ENCODE measurements around the gene ADCY10.

The ADCY10 gene

DNA sequence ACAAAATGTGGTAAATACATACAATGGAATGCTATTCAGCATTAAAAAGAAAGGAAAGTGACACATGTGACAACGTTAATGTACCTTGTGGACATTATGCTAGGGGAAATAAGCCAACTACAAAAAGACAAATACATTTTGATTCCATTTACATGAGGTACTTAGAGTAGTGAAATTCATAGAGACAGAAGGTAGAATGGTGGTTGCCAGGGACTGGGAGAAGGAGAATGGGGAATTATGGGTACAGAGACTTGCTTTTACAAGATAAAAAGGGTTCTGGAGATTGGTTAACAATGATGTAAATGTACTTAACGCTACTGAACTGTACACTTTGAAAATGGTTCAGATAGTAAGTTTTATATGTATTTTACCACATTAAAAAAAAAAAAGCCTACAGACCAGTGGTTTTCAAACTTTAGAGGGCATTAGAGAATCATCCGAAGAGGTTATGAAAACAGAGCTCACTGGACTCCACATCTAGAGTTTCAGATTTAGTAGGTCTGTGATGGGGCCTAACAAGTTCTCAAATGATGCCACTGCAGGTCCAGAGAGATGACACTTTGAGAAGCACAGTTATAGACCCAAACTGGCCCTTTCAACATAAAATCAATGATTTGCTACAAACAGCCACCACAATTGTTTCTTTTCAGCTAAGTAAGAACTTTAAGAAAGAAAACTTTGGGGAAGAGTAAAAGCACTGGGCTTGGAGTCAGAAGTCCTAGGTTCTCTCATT is 9.6 kb upstream of the ADCY10 start:
- no peak for DNase-seq (ENCODE audit: low read depth in 1 of 2, low spot score in 1 of 2)
- in situ Hi-C loops (cut with HindIII; ENCODE audit: low pct_unique_long_range_greater_than_20kb, low sequenced_read_pairs) = no loop called here
- TF ChIP-seq JUND (IDR thresholded peaks at IDR 0.05; ENCODE audit: low read depth) = no peak

DNA sequence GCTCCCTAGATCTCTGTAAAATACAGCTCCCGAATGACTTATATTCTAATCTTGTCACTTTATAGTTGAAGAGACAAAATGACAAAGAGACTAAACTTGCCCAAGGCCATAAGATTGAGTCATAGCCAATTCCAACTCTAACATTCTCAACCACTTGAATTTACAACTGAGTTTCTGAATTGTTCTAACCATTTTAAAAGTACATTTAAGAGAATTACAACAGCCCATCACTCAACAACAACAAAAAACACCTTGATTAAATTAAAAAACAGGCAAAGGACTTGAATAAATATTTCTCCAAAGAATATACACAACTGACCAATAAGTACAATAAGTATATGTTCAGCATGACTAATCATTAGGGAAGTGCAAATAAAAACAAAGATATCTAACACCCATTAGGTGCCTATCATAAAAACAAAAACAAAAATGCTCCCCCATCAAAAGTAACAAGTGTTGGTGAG is 8.7 kb upstream of the ADCY10 start:
- TF ChIP-seq JUND (IDR thresholded peaks at IDR 0.05; ENCODE audit: low read depth) = no peak
- DNase-seq (ENCODE audit: low read depth in 1 of 2, low spot score in 1 of 2) = no peak
- in situ Hi-C loops (cut with HindIII; ENCODE audit: low pct_unique_long_range_greater_than_20kb, low sequenced_read_pairs) = no loop called here

DNA sequence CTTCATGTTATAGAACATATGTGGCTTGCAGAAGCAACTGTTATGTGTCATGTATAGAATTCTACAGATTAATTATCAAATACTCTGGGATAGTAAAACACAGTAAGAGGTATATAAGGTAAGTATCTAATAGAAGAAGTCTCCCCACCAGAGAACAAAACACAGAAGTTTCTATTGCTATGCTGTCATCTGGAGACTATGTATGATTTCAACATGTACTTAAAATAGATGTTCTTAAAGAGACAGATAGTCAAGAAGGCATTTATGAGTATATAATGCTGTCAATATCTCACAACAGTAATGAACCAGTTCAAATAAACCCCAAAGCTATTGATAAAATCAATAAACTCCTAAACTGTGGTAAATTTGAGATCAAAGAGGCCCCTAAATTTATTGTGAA is 8.1 kb upstream of the ADCY10 start:
- in situ Hi-C loops (cut with HindIII; ENCODE audit: low pct_unique_long_range_greater_than_20kb, low sequenced_read_pairs) = no loop called here
- DNase-seq (ENCODE audit: low read depth in 1 of 2, low spot score in 1 of 2) = no peak
- no peak for TF ChIP-seq JUND (IDR thresholded peaks at IDR 0.05; ENCODE audit: low read depth)

DNA sequence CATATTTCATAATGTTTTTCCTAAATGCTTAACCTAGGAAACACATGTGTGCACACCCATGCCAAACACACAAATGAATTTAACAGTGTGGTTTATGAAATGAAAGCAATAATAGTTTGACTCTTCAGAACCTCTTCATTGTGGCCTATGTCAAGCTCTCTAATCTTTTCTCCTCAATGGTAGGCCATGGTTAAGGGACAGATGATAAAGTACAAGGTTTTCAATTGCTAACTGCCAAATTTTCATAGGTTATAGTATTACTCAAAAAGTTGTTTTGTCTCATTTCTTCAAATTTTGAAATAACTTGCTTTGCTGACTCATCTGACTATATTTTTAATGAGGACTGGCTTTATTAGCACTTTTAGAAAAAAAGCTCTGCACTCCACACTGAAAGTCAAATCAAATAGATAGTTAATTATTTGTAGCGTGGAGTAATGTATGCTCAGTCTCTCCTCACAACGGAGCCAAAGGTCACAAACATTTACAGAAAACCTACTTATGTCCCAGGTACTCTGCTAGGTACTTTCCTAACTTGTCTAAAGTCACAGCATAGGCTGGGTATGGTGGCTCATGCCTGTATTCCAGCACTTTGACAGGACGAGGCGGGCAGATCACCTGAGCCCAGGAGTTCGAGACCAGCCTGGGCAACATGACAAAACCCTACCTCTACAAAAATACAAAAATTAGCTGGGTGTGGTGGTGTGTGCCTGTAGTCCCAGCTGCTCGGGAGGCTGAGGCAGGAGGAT is 3.0 kb upstream of the ADCY10 start:
- DNase-seq (ENCODE audit: low read depth in 1 of 2, low spot score in 1 of 2) = no peak
- in situ Hi-C loops (cut with HindIII; ENCODE audit: low pct_unique_long_range_greater_than_20kb, low sequenced_read_pairs) = no loop called here
- no peak for TF ChIP-seq JUND (IDR thresholded peaks at IDR 0.05; ENCODE audit: low read depth)

DNA sequence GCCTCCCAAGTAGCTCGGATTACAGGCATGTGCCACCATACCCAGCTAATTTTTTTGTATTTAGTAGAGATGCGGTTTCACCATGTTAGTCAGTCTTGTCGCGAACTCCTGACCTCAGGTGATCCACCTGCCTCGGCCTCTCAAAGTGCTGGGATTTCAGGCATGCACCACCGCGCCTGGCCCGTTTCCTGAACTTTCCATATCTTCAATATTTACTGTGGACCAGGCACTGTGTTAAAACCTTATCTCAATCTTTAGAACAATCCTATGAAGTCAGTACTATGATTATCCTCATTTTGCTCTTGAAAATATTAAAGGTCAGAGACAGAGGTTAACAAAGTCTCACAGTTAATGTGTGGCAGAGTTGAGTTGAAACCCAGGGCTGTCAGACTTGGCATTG is 1.6 kb upstream of the ADCY10 start:
- no peak for TF ChIP-seq JUND (IDR thresholded peaks at IDR 0.05; ENCODE audit: low read depth)
- in situ Hi-C loops (cut with HindIII; ENCODE audit: low pct_unique_long_range_greater_than_20kb, low sequenced_read_pairs) = no loop called here
- DNase-seq (ENCODE audit: low read depth in 1 of 2, low spot score in 1 of 2) = no peak

DNA sequence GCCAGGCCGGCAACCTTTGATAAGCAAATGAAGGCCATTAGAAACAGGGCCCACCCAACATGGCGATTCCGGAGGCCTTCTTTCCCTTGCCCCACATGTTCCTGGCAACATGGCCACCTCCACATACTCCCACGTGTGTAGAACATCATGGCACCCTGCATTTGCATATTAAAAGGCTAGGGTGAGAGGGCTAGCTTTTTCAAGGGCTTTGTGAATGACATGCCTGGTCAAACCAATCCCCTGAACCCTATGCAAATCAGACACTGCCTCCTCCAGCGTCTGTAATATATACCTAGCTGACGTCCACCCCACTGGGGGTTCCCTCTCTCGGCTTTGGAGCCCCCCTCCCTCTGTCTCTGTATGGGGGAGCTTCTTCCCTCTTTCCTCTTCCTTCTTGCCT is 1.6 kb downstream of the ADCY10 start:
- DNase-seq (ENCODE audit: low read depth in 1 of 2, low spot score in 1 of 2) = peak in 1 of 2 experiments; percentile 79
- TF ChIP-seq JUND (IDR thresholded peaks at IDR 0.05; ENCODE audit: low read depth) = no peak
- in situ Hi-C loops (cut with HindIII; ENCODE audit: low pct_unique_long_range_greater_than_20kb, low sequenced_read_pairs) = no loop called here

DNA sequence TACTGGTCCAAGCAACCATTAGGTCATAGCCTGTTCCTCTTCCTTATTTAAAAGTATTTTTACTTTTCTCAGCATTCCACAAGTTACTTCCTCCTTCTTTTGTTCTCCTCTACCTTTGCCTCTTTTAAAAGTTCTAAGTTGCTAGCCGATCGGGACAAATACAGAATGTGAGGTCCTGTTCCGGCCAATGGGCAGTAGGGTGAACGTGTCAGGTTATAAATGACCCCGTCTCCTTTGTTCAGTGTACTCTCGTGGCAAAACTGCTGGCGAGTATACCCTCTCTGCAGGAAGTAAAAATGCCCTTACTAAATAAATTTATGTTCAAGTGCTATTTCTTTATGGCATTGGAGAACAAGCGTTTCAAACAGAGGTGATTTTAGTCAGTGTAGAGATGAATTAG is 2.5 kb downstream of the ADCY10 start:
- no peak for TF ChIP-seq JUND (IDR thresholded peaks at IDR 0.05; ENCODE audit: low read depth)
- in situ Hi-C loops (cut with HindIII; ENCODE audit: low pct_unique_long_range_greater_than_20kb, low sequenced_read_pairs) = no loop called here

DNA sequence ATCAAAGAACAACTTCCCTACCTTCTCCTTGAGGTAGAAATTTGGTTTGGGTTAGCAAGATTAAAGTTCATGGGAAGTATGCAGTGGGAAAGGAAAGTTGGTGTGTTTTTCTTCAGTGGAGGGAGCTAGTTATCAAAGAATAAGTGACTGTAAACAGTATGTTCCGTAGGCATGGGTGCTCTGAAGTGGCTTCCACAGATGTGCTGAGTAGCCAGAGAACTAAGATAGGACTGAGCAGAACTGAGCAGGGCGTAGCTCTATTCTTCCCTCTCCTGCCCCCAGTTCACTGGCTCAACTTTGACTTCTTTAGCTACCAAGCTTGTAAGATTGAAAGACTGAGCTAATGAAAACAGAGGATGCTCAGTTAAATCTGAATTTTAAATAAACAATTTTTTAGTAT is 3.4 kb downstream of the ADCY10 start:
- DNase-seq (ENCODE audit: low read depth in 1 of 2, low spot score in 1 of 2) = no peak
- no peak for TF ChIP-seq JUND (IDR thresholded peaks at IDR 0.05; ENCODE audit: low read depth)
- in situ Hi-C loops (cut with HindIII; ENCODE audit: low pct_unique_long_range_greater_than_20kb, low sequenced_read_pairs) = no loop called here

More for the DNA sequence above, 2.5 kb downstream of the ADCY10 start:
- peak in 1 of 2 experiments; percentile 48 for DNase-seq (ENCODE audit: low read depth in 1 of 2, low spot score in 1 of 2)

DNA sequence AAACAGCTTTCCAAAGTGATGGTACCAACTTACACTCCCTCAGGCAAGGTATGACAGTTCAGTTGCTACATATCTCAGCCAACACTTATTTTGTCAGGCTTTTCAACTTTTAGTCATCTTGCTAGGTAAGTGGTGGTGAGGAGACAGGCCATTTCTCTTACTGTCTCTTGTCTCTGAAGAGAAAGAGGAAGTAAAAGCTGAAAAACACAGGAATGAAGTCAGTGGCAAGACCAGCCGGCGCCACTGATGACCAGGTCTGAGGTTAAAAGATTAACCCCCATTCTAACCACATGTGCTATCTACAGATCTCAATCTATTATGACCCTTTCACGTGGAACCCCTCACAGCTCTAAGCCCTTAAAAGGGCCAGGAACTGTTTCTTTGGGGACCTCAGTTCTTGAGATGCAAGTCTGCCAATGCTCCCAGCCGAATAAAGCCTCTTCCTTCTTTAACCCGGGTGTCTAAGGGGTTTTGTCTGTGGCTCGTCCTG is 4.2 kb downstream of the ADCY10 start:
- DNase-seq (ENCODE audit: low read depth in 1 of 2, low spot score in 1 of 2) = no peak
- in situ Hi-C loops (cut with HindIII; ENCODE audit: low pct_unique_long_range_greater_than_20kb, low sequenced_read_pairs) = no loop called here

DNA sequence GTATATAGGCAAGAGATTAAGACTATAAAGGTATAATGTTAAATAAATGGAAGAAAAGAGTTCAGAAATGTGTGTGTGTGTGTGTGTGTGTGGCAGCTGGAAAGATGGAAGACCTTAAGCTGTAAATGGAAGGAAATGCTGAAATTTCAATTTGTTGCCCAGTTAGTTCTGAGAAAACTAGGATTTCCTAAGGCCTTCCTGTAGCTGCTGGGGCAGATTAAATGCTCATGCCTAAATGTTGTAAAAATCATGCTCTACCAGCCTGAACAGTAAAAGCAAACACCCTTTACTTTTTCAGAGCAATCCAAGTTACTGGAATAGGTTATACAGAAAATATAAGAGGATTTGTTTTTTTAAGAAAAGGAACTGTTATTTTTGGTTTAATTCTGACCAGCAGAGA is 8.3 kb downstream of the ADCY10 start:
- TF ChIP-seq JUND (IDR thresholded peaks at IDR 0.05; ENCODE audit: low read depth) = no peak
- in situ Hi-C loops (cut with HindIII; ENCODE audit: low pct_unique_long_range_greater_than_20kb, low sequenced_read_pairs) = no loop called here
- DNase-seq (ENCODE audit: low read depth in 1 of 2, low spot score in 1 of 2) = no peak

More for the DNA sequence above, 4.2 kb downstream of the ADCY10 start:
- TF ChIP-seq JUND (IDR thresholded peaks at IDR 0.05; ENCODE audit: low read depth) = no peak

DNA sequence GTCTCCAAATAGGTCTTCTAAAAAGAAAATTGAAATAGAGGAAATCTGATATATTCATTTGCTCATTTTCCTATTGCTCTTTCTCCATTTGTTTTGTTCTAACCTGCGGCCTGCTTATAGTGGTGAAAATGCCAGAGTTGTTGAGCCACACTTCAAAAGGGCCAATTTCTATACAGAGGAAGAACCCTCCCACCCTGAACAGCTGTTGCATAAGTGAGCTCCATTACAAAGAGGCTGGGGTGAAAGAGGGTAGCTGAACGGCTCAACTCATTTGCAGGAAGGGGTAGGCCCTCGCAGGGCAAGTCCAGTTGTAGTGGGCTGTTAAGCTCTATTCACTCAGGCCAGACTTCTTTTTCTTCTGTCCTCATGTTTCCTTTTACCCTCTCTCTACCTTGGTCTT is 8.8 kb downstream of the ADCY10 start:
- TF ChIP-seq JUND (IDR thresholded peaks at IDR 0.05; ENCODE audit: low read depth) = no peak
- in situ Hi-C loops (cut with HindIII; ENCODE audit: low pct_unique_long_range_greater_than_20kb, low sequenced_read_pairs) = no loop called here
- DNase-seq (ENCODE audit: low read depth in 1 of 2, low spot score in 1 of 2) = no peak

DNA sequence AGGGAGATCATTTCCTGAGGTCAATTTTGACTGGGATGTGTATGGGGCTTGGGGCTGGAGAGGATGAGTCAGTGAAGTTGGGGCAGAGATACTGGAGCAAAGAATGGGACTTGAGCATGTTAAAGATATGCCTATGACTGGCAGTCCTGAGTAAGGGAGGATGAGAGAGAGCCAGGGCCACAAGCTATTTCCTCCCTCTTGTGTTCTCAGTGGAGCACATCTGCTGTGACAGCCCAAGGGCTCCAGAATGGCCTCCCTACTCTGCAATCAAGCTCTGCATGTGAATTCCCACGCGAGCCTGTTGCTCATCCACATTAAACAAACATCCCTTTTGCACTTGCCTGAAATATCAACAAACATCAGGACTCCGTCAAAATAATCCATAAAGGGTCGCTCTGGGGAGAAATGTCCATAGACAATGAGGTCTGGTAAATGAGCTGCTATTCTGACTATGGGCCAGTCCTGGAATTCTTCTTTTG is 9.2 kb downstream of the ADCY10 start:
- no peak for TF ChIP-seq JUND (IDR thresholded peaks at IDR 0.05; ENCODE audit: low read depth)
- no peak for DNase-seq (ENCODE audit: low read depth in 1 of 2, low spot score in 1 of 2)
- in situ Hi-C loops (cut with HindIII; ENCODE audit: low pct_unique_long_range_greater_than_20kb, low sequenced_read_pairs) = no loop called here

DNA sequence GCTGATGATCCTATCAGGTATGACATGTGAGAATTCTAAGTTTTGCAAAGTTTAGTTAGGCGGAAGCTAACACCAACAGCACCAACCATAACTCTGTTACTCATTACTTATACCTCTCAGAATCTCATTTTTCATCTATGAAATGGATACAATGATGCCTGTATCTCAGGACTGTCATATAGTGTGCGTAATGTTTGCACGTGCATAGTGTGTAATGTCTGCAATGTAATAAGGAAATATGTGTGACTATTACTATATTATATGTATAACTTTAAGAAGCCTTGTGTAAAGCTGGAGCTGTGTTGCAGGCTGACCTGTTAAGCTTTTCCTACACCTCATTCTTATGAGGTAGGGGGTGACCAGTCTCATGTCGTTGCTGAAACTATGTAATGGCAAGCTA is 13.0 kb downstream of the ADCY10 start:
- no peak for TF ChIP-seq JUND (IDR thresholded peaks at IDR 0.05; ENCODE audit: low read depth)
- DNase-seq (ENCODE audit: low read depth in 1 of 2, low spot score in 1 of 2) = no peak
- in situ Hi-C loops (cut with HindIII; ENCODE audit: low pct_unique_long_range_greater_than_20kb, low sequenced_read_pairs) = no loop called here

Data from T47D (cell line).